ENCODE data around the gene IL19.

DNA sequence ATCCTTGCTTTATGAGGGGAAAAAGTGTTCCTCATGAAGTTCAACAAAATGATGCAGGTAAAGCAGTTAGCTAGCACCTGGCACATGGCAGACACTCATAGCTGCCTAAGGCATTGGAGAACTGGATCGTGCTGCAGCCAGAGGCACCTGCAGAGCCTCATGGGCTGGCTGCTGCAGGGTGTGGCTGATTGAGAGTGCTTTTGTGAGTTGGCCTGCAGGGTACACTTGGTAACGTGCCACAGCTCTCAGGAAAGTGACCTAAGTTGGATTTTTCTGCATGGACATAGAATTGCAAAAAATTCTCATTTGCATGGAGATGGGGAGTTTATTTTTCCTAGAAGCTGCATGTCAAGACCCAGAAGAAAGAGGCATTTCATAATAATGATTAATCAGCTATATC lies 63.2 kb downstream of the IL19 start:
- TF ChIP-seq, protein P1, sequence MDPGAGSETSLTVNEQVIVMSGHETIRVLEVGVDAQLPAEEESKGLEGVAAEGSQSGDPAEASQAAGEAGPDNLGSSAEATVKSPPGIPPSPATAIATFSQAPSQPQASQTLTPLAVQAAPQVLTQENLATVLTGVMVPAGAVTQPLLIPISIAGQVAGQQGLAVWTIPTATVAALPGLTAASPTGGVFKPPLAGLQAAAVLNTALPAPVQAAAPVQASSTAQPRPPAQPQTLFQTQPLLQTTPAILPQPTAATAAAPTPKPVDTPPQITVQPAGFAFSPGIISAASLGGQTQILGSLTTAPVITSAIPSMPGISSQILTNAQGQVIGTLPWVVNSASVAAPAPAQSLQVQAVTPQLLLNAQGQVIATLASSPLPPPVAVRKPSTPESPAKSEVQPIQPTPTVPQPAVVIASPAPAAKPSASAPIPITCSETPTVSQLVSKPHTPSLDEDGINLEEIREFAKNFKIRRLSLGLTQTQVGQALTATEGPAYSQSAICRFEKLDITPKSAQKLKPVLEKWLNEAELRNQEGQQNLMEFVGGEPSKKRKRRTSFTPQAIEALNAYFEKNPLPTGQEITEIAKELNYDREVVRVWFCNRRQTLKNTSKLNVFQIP (CRISPR knock-in tag; IDR thresholded peaks at IDR 0.05; ENCODE audit: borderline replicate concordance, low read depth) = no peak
- TF ChIP-seq RARB (CRISPR knock-in tag; IDR thresholded peaks at IDR 0.05) (no peak), ISL1 (CRISPR knock-in tag; IDR thresholded peaks at IDR 0.05) (no peak), SNAI2 (CRISPR knock-in tag; IDR thresholded peaks at IDR 0.05) (no peak), ZNF70 (CRISPR knock-in tag; IDR thresholded peaks at IDR 0.05) (no peak), PPARA (CRISPR knock-in tag; IDR thresholded peaks at IDR 0.05; ENCODE audit: borderline replicate concordance) (no peak), TOX (CRISPR knock-in tag; IDR thresholded peaks at IDR 0.05; ENCODE audit: borderline replicate concordance) (no peak), ZNF8 (CRISPR knock-in tag; IDR thresholded peaks at IDR 0.05) (no peak), BACH2 (CRISPR knock-in tag; IDR thresholded peaks at IDR 0.05; ENCODE audit: borderline replicate concordance) (no peak), ZNF565 (CRISPR knock-in tag; conservative IDR thresholded peaks at IDR 0.05; ENCODE audit: low read depth) (no peak)
- TF ChIP-seq, protein P2, sequence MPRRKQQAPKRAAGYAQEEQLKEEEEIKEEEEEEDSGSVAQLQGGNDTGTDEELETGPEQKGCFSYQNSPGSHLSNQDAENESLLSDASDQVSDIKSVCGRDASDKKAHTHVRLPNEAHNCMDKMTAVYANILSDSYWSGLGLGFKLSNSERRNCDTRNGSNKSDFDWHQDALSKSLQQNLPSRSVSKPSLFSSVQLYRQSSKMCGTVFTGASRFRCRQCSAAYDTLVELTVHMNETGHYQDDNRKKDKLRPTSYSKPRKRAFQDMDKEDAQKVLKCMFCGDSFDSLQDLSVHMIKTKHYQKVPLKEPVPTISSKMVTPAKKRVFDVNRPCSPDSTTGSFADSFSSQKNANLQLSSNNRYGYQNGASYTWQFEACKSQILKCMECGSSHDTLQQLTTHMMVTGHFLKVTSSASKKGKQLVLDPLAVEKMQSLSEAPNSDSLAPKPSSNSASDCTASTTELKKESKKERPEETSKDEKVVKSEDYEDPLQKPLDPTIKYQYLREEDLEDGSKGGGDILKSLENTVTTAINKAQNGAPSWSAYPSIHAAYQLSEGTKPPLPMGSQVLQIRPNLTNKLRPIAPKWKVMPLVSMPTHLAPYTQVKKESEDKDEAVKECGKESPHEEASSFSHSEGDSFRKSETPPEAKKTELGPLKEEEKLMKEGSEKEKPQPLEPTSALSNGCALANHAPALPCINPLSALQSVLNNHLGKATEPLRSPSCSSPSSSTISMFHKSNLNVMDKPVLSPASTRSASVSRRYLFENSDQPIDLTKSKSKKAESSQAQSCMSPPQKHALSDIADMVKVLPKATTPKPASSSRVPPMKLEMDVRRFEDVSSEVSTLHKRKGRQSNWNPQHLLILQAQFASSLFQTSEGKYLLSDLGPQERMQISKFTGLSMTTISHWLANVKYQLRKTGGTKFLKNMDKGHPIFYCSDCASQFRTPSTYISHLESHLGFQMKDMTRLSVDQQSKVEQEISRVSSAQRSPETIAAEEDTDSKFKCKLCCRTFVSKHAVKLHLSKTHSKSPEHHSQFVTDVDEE (CRISPR knock-in tag; IDR thresholded peaks at IDR 0.05) = no peak
